Measurements from ENCODE around the gene FAP. TPM values are rescaled to one million over a fixed set of nuclear protein-coding genes. Genes with fewer than 3 reads are reported as not detected.

FAP gene
- total and polyA plus RNA-seq, 9 of the 15 experiments (the other 6 are each of a cell fraction or from before 2014, with no cell fraction given): not detected

- intact Hi-C loops (cut with micrococcal nuclease): no loop called here
- no peak overlapping the region for H3K27ac ChIP-seq (ENCODE audit: extremely low read depth, low read depth, low read length)
- no peaks in the 10 kb centered on the region; the same call in 1 of the 2 replicates for H3K9me3 ChIP-seq (replicated peaks; ENCODE audit: control insufficient read depth, insufficient read depth, low read depth, low read length)
- H3K9ac ChIP-seq (ENCODE audit: insufficient read depth in 1 of 2, low read depth in 2 of 2, low read length in 2 of 2): no peak overlapping the region
- in situ Hi-C loops (cut with MboI): loop anchor here (25.0 kb wide), 1 partner anchor 887 kb away; no protein-coding TSS in a partner anchor
- no peak overlapping the region for H3K4me3 ChIP-seq
- no TSS peak for BruUV-seq (replicated peaks)
- 0% methylated on average over 2 of the region's 2 CpGs for WGBS (ENCODE audit: insufficient coverage, low coverage, missing lambda C conversion rate)
- H3K9me1 ChIP-seq (ENCODE audit: control insufficient read depth, insufficient read depth, low read length): no peaks in the 10 kb centered on the region
- FAIRE-seq: no peak
- H3K4me2 ChIP-seq (ENCODE audit: insufficient read depth, low read length): no peak overlapping the region
- H3K4me1 ChIP-seq (replicated peaks in 1 of 2; ENCODE audit: control insufficient read depth in 2 of 2, insufficient read depth in 2 of 2, low read length in 2 of 2): no peaks in the 10 kb centered on the region
- DNase-seq (ENCODE audit: extremely low read depth in 1 of 4, low spot score in 3 of 4): no peak
- ATAC-seq: no peak
- no peaks in the 10 kb centered on the region for H3K79me2 ChIP-seq (ENCODE audit: control insufficient read depth, insufficient read depth, low read length)
- ChIA-PET POLR2A (interaction anchor here (0.6 kb wide), 1 partner anchor 29 kb away, joined by 3 read pairs; no protein-coding TSS in a partner anchor), CTCF (ENCODE audit: low intra/inter-chr PET ratio) (no interaction called here)
- H3K36me3 ChIP-seq (ENCODE audit: control insufficient read depth, insufficient read depth, low read length): no peaks in the 10 kb centered on the region
- no peak for TF ChIP-seq TEAD4 (IDR thresholded peaks at IDR 0.05; ENCODE audit: low read length)
- no peak for TF ChIP-seq TEAD4 (CRISPR knock-in tag; IDR thresholded peaks at IDR 0.05; ENCODE audit: borderline replicate concordance)
- TF ChIP-seq MYBL2 (IDR thresholded peaks at IDR 0.05; ENCODE audit: low read depth): no peak
- TF ChIP-seq MYBL2 (CRISPR knock-in tag; IDR thresholded peaks at IDR 0.05; ENCODE audit: borderline replicate concordance): no peak
- TF ChIP-seq ZNF311 (CRISPR knock-in tag; IDR thresholded peaks at IDR 0.05): no peak
- no peak for TF ChIP-seq ZNF766 (CRISPR knock-in tag; conservative IDR thresholded peaks at IDR 0.05)
- TF ChIP-seq PHF21A (IDR thresholded peaks at IDR 0.05; ENCODE audit: borderline replicate concordance, low read depth): no peak
- TF ChIP-seq PHB (CRISPR knock-in tag; IDR thresholded peaks at IDR 0.05): no peak
- TF ChIP-seq CHD1 (IDR thresholded peaks at IDR 0.05; ENCODE audit: low read length): no peak
- TF ChIP-seq, protein P1, sequence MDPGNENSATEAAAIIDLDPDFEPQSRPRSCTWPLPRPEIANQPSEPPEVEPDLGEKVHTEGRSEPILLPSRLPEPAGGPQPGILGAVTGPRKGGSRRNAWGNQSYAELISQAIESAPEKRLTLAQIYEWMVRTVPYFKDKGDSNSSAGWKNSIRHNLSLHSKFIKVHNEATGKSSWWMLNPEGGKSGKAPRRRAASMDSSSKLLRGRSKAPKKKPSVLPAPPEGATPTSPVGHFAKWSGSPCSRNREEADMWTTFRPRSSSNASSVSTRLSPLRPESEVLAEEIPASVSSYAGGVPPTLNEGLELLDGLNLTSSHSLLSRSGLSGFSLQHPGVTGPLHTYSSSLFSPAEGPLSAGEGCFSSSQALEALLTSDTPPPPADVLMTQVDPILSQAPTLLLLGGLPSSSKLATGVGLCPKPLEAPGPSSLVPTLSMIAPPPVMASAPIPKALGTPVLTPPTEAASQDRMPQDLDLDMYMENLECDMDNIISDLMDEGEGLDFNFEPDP (CRISPR knock-in tag; IDR thresholded peaks at IDR 0.05): no peak
- TF ChIP-seq RFX7 (CRISPR knock-in tag; IDR thresholded peaks at IDR 0.05): no peak
- no peak for TF ChIP-seq ZNF140 (CRISPR knock-in tag; IDR thresholded peaks at IDR 0.05)
- no peaks in the 10 kb centered on the region for H4K20me1 ChIP-seq (replicated peaks; ENCODE audit: control insufficient read depth, insufficient read depth, low read length)
- no peaks in the 10 kb centered on the region for H3K27me3 ChIP-seq (ENCODE audit: control insufficient read depth in 2 of 2, insufficient read depth in 2 of 2, low read length in 2 of 2)
- no peak overlapping the region for H2AFZ ChIP-seq (ENCODE audit: low read depth, low read length)
Observed at GRCh38 chr2:162149466-162149865, 93.8 kb downstream of the FAP start.

All from K562 (cell line).